Loucy (cell line): ENCODE measurements around the gene C7orf57.

Experiments used
- H2AFZ ChIP-seq: fragments of 200-600 bp; sonication (generic); 2 replicates; pipeline ENCODE4 v1.6.0; 2016; ENCODE audit warnings: antibody characterized with exemption, mild to moderate bottlenecking, low read length, moderate library complexity
- H3F3A ChIP-seq: fragments of 200-600 bp; 2 replicates; pipeline ENCODE4 v1.6.0; 2016; ENCODE audit warnings: antibody characterized with exemption, low read depth, mild to moderate bottlenecking
- H3K27me3 ChIP-seq: fragments of 200-600 bp; sonication (generic); 2 replicates; pipeline ENCODE4 v1.6.1; 2014; ENCODE audit warnings: low read length, mild to moderate bottlenecking; ENCODE audit not compliant: insufficient read depth, poor library complexity, severe bottlenecking
- H3K36me3 ChIP-seq: fragments of 200-600 bp; sonication (generic); 2 replicates; pipeline ENCODE4 v1.6.1; 2016; ENCODE audit warnings: low read length; ENCODE audit not compliant: insufficient read depth
- H3K4me1 ChIP-seq: fragments of 200-600 bp; sonication (generic); 2 replicates; pipeline ENCODE4 v1.5.1; 2014; ENCODE audit warnings: low read length, mild to moderate bottlenecking; ENCODE audit not compliant: insufficient read depth, poor library complexity, severe bottlenecking
- H3K4me2 ChIP-seq: fragments of 200-600 bp; sonication (generic); 2 replicates; pipeline ENCODE4 v1.6.0; 2014; ENCODE audit warnings: antibody characterized with exemption, low read length, low read depth, mild to moderate bottlenecking; ENCODE audit not compliant: poor library complexity, severe bottlenecking
- H3K4me3 ChIP-seq: fragments of 200-600 bp; sonication (generic); 2 replicates; pipeline ENCODE4 v1.5.1; 2014; ENCODE audit warnings: low read length, mild to moderate bottlenecking, mixed read lengths; ENCODE audit not compliant: poor library complexity, severe bottlenecking
- H3K79me2 ChIP-seq: fragments of 200-600 bp; sonication (generic); 2 replicates; pipeline ENCODE4 v1.6.1; 2014; ENCODE audit warnings: low read length; ENCODE audit not compliant: insufficient read depth
- H3K9ac ChIP-seq: fragments of 200-600 bp; sonication (generic); 2 replicates; pipeline ENCODE4 v1.6.0; 2014; ENCODE audit warnings: mild to moderate bottlenecking, low read depth, low read length, moderate library complexity; ENCODE audit not compliant: poor library complexity, severe bottlenecking
- H3K9me2 ChIP-seq: fragments of 200-600 bp; sonication (generic); replicated peaks from 2 replicates; pipeline ENCODE4 v1.6.1; 2016; ENCODE audit warnings: low read depth, low read length, mixed read lengths
- H3K9me3 ChIP-seq: fragments of 200-600 bp; sonication (generic); 2 replicates; pipeline ENCODE4 v1.6.1; 2014; ENCODE audit warnings: mild to moderate bottlenecking, antibody characterized with exemption, low read length, low read depth; ENCODE audit not compliant: insufficient read depth
- H4K20me1 ChIP-seq: fragments of 200-600 bp; sonication (generic); 2 replicates; pipeline ENCODE4 v1.6.0; 2014; ENCODE audit warnings: antibody characterized with exemption, low read length, mild to moderate bottlenecking; ENCODE audit not compliant: insufficient read depth, poor library complexity, severe bottlenecking
- EZH2phosphoT487 ChIP-seq: fragments of 200-600 bp; IDR thresholded peaks from 2 replicates; pipeline ENCODE4 v1.6.1; 2018; ENCODE audit warnings: antibody characterized with exemption, mild to moderate bottlenecking, moderate library complexity, borderline replicate concordance
- TF ChIP-seq, protein P1 (sequence below): fragments of 200-600 bp; sonication (generic); conservative IDR thresholded peaks from 2 replicates; pipeline ENCODE4 v1.5.1; 2014; ENCODE audit warnings: mild to moderate bottlenecking, antibody characterized with exemption, low read length

C7orf57 gene

DNA sequence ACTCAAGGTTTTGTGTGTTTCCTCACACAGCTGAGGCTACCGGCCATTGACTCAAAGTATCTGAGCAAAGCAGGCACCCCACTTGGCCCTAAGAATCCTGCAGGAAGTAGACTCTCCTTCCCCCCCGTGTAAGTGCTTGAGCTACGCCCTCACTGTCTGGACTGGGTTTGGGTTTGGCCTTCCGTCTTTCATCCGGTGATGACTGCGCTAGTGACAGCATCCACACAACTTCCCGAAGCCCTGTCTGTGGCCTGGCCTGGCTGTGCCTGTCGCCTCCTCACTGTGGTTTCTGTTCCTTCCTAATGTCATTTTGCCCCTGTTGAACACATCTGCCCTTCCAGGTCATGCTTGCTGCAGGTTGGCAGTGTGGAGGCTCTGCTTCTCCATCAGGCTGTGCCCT, 14.5 kb downstream of the C7orf57 start:
- TF ChIP-seq, protein P1, sequence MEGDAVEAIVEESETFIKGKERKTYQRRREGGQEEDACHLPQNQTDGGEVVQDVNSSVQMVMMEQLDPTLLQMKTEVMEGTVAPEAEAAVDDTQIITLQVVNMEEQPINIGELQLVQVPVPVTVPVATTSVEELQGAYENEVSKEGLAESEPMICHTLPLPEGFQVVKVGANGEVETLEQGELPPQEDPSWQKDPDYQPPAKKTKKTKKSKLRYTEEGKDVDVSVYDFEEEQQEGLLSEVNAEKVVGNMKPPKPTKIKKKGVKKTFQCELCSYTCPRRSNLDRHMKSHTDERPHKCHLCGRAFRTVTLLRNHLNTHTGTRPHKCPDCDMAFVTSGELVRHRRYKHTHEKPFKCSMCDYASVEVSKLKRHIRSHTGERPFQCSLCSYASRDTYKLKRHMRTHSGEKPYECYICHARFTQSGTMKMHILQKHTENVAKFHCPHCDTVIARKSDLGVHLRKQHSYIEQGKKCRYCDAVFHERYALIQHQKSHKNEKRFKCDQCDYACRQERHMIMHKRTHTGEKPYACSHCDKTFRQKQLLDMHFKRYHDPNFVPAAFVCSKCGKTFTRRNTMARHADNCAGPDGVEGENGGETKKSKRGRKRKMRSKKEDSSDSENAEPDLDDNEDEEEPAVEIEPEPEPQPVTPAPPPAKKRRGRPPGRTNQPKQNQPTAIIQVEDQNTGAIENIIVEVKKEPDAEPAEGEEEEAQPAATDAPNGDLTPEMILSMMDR, result no peak
- no peak for TF ChIP-seq EZH2phosphoT487

GRCh38 chr7:48052748-48053147, 17.4 kb downstream of the C7orf57 start:
- Histone ChIP-seq H3K4me1 (no peaks in the 10 kb centered on the region), H3K36me3 (no peaks in the 10 kb centered on the region), H3K4me3 (no peak overlapping the region), H3K9me2 (no peaks in the 10 kb centered on the region), H3K79me2 (no peaks in the 10 kb centered on the region), H3K27me3 (no peaks in the 10 kb centered on the region), H2AFZ (no peak overlapping the region), H3K9me3 (no peaks in the 10 kb centered on the region), H4K20me1 (no peaks in the 10 kb centered on the region), H3K9ac (no peak overlapping the region), H3F3A (no peaks in the 10 kb centered on the region), H3K4me2 (no peak overlapping the region)
- TF ChIP-seq, protein P1, result no peak
- TF ChIP-seq EZH2phosphoT487, result no peak

More for the DNA sequence above, 14.5 kb downstream of the C7orf57 start:
- no peak overlapping the region for H2AFZ ChIP-seq
- H3K4me1 ChIP-seq, result no peaks in the 10 kb centered on the region
- no peak overlapping the region for H3K4me2 ChIP-seq
- no peaks in the 10 kb centered on the region for H3K27me3 ChIP-seq
- H3K79me2 ChIP-seq, result no peaks in the 10 kb centered on the region
- no peaks in the 10 kb centered on the region for H3K36me3 ChIP-seq
- H3K9ac ChIP-seq, result no peak overlapping the region
- H4K20me1 ChIP-seq, result no peaks in the 10 kb centered on the region
- no peaks in the 10 kb centered on the region for H3K9me2 ChIP-seq
- no peak overlapping the region for H3K4me3 ChIP-seq
- H3F3A ChIP-seq, result no peaks in the 10 kb centered on the region
- no peaks in the 10 kb centered on the region; the same call in 1 of the 2 replicates for H3K9me3 ChIP-seq

DNA sequence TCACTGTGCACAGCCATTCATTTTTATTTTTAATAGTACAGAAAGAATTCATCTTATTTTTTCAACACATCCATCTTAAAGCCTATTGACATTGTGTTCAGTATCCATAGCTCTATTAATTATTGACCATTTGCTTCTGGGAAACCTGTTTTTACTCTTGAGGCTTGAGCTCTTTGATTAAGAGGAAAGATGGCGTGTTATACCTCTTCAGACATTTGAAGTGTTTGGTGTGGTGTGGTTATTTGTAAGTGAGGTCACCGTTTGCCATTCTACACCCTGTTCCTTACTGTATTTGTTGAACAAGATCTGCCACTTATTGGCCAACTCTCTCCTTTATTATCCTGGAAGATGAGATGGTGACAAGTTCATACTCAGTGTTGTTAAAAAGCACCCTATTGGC, 18.4 kb downstream of the C7orf57 start:
- no peak for TF ChIP-seq EZH2phosphoT487
- TF ChIP-seq, protein P1, result no peak
- Histone ChIP-seq H3F3A (no peaks in the 10 kb centered on the region), H3K9ac (no peak overlapping the region), H3K27me3 (no peaks in the 10 kb centered on the region), H4K20me1 (no peaks in the 10 kb centered on the region), H3K9me3 (no peaks in the 10 kb centered on the region), H3K4me3 (no peak overlapping the region), H3K36me3 (no peaks in the 10 kb centered on the region), H3K4me2 (no peak overlapping the region), H3K4me1 (no peaks in the 10 kb centered on the region), H3K79me2 (no peaks in the 10 kb centered on the region), H2AFZ (no peak overlapping the region), H3K9me2 (no peaks in the 10 kb centered on the region)
